SIG-M5 treated with dmso at 0.1 percent for 504 hours (cell line): ENCODE measurements around the gene SEC62.

Experiments
- DNase-seq: peaks from one replicate; lab custom pipeline; 2025; ENCODE audit not compliant: unreplicated experiment; lab: John Stamatoyannopoulos, UW

SEC62 gene

DNA sequence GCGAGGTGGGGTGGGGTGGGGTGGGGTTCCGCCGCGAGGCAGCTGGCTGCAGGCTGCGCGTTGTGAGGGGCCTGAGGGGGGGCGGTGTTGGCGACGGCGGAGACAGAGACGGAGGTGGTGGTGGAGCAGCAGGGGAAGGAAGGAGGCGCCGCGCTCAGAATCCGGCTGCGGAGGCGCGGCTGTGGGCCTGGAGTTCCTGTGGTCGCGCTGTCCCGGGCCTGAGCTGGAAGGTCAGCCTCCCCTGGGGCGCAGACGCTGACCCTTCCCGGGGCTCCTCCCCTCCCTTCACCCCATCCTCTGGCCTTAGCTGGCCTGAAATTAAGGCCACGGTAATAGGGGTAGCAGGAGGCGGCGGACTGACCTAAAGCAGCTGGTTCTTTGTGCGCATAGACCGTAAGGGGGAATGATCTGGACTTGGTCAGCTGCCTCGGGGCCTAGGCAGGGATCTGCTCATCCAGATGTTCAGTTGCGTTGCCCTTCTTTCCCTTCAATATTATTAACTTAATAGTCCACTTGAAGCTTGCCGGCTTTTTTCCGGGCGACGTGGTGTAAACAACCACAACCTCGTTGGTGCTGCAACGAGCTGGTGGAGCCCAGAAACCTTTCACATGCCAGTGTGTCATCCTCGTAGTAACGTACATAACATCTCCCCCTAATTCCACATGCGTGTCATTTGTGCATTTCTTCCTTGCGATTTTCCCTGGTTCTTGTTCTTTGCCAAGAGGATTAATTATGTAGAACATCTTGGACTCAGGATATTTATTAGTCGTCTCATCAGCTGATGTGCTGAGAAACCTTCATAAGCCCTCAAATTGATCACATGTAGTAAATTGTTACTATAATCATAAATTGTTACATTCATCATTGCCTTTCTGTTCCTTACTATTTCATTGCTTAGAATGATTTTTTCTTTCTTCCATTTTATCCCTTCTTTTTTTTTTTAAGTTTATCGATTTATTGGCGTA is 626 bp downstream of the SEC62 start:
- peak; percentile 58 for DNase-seq

DNA sequence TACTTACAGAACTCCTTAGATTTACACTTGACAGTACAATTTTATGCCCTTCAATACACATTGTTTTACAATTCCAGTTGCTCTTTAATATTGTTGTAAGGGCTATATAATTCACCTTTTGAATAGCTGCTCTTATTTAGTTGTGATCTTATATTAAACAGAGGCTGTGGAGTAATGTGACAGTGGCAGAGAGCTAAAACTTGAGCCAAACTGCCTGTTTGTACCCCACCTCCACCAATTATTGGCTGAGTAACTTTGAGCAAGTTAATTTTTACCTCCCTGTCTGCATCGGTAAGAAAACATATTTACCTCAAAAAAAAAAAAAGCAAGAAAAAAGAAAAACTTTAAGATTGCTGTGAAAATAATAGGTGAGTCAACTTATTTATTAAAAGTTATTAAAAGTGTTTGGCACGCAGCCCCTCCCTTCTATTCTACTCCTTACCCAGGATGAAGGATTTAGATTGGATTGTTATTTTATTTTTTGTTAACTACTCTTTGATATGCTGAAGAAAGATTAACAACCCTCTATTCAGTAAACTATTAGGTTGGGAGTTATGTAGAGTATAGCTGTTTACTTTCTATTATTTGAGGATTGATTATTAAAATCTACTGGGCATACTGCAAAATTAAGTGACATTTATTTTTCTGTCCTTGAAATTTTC is 1.7 kb downstream of the SEC62 start:
- DNase-seq = no peak

DNA sequence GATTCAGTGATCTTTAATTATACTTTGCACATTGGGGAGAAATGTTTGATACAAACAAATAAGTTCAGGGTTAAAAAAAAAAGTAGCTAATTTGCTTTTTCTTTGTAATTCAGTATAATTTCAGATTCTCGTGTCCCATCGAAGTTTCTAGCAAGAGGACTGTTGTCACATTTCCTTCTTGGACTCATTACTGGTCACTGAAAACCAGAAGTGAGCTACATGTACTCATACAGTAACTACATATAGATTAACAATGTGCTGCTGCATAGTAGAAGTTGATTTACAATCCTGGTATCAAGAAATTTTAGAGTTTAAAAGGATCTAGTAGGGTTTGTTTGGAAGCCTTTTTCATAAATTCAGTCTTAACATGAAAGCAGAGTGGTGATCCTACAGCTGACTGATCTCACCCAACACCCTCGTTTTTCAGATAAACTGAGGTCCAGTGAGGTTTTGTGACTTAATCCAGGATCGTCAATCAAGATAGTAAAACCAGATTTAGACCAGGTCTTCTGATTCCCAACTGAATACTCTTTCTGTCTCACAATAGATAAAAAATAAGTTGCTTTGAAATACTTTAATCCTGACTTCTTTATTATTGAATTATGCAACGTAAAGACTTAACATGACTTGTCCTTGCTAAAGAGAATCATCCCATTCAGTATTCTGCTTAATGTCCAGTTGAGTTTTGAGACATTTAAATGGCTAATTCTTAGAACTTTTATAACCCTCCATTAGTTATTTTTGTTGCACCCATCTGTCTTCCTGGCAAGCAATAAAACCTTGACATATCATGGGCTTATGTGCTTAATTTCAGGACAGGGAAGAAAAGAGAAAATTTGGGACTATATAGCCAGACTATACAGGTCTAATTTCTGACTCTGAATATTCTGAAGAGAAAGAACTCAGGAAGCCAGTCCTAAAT is 2.8 kb downstream of the SEC62 start:
- DNase-seq = peak; percentile 17

DNA sequence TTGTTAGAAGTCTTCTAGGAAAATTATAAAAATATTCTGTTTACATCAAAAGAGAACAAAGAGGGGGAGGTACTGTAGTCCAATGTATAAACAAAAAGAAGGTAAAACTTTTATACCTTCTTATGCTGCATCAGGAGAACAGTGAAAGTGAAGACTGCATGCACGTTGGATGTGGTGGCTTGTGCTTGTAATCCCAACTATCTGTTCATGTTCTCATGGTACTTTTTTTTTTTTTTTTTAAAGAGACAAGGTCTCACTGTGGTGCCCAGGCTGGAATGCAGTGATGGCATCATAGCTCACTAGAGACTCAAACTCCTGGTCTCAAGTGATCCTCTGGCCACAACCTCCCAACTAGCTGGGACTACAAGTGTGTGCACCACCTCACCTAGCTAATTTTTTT is 4.2 kb downstream of the SEC62 start:
- no peak for DNase-seq

DNA sequence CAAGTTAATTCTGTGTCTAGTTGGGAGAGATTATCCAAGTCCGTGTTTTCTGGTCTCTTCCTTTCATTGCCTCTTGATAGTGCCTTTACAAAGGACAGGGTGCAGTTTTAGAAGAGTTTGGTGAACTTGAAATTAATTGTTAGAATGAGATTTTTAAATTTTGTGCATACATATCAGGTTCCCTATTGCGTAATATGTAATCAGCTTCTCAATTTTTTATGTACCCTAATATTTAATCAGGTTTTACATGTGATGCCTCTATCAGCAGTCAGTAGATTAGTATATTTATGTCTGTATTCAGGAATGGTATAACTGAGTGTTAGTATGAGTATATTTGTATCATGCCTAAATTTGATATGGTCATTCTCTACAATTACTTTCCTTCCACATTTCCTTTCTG is 4.9 kb downstream of the SEC62 start:
- DNase-seq = no peak

DNA sequence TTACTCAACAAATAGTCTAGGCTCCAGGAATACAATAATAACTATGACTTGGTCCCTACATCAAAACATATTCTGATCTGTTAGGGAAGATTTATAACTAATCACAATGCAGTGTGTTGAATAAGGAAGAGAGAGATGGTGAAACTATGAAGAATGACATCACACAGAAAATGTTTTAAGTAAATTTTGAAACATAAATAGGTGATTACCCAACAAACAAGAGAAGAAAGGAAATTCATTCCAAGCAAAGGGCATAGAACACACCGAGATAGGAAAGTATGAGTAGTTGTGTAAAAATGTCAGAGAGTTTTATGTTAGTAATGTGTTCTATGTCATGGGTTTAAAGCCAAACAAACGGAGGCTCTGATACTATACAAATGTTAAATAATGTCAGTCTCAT is 13.4 kb downstream of the SEC62 start:
- DNase-seq = peak; percentile 51

DNA sequence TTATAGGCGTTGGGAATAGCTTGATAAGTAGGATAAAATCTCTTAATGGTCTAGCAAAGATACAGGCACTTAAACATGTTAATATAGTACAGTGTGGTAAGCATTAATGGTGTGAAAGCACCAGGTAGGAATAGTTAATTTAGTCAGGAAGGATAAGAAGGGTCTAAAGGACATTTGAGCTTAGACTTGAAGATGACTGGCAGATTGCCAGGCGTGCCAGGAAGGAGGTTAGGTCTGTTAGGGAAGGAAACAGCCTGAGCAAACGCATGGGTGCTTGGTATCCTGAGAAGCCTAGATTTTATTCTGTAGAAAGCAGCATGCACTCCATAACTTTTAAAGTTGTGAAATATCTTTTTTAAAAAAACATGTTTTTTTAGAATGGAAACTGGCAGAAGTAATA is 17.7 kb downstream of the SEC62 start:
- DNase-seq = no peak

DNA sequence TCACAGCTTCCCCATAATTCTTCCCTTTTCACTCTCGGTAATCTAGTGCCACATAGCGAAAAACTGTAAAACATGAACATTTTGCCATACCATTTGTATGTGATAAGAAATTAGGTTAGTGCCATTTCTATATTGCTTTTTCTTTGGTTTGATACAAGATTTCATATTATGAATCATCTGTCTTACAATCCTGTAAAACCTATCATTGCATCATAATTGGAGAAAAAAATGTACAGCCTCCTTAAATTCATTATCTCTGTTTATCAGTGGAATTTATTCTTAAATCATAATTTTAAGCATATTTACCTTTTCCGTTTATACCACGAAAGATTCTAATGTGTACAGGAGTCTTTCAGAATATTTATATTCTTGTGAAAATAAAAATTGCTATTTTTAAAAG is 23.8 kb downstream of the SEC62 start:
- no peak for DNase-seq

DNA sequence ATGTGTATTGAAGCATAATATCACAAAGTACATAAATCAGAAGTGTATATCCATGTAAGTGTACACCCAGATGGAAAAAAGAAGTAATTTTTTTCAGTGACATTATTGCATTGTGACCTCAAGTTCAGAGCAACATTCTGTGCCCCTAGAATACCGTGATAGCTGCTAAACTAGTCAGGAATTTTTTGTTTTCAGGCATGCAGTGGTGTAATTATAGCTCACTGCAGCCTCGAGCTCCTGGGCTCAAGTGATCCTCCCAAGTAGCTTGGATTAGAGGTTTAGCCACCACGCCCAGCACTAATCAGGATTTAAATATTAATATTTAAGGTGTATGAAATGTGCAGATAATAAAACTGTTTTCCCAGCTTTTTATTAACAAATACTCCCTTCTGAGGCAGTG is 25.5 kb downstream of the SEC62 start:
- no peak for DNase-seq

DNA sequence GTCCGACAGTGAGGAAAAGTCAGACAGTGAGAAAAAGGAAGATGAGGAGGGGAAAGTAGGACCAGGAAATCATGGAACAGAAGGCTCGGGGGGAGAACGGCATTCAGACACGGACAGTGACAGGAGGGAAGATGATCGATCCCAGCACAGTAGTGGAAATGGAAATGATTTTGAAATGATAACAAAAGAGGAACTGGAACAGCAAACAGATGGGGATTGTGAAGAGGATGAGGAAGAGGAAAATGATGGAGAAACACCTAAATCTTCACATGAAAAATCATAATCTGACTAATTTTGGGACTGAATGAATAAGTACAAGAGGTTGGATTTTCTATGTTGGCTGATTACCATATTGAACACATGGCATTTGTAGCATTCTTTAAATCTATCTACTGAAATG is 26.2 kb downstream of the SEC62 start:
- DNase-seq = peak; percentile 33

DNA sequence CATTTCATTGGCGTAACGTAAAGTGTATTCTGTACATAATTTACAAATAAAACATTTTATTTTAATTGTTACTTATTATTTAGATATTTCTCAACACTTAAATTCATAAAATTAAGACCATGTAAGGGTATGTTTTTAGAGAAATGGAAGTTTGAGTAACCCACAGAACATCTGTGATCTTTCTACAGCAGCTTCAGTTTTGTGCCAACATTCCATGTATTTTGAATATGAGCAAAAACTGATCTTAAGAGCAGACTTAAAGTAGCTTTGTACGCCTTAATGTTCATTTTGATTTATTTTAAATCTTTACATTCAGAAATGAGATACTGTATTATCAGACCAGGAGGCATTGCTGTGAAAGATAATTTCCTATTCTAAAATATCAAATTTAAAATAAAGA is 27.2 kb downstream of the SEC62 start:
- no peak for DNase-seq

DNA sequence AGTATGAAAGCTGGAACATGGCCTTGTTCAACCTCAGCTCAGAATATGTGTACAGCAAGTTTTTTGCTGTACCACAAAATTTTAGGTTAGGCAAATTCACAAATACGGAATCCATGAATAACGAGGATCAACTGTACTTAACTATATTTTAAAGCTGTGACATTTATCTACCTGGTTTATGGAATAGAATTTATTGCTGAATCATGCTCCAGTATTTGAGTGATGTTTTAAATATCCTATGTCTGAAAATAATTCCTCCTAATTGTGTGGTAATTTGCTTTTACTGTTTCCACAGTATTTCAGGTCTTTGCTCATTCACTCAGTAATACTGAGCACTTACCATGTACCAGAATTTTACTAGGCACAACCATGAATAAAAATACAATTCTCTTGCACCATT is 29.5 kb downstream of the SEC62 start:
- DNase-seq = no peak

DNA sequence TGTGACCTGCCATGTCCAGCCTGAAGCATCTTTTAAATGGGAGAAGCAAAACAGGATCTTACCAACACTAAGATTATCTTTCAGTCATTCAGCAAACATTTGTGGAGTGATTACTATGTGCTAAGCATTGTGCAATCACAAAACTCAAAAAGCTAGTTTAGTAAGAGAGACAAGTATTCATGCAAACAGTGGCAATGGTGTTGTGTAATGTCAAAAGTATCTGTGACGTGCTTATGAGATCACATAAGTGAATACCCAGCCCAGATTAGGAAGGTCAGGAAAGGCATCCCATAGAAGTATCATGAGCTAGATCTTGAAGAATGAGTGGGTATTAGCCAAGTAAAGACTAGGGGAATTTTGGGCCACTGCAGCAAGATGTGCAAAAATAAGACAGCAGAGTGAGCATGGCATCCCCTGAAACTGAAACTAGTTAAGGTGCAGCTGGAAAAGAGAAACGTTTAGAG is 32.1 kb downstream of the SEC62 start:
- DNase-seq = peak; percentile 68

DNA sequence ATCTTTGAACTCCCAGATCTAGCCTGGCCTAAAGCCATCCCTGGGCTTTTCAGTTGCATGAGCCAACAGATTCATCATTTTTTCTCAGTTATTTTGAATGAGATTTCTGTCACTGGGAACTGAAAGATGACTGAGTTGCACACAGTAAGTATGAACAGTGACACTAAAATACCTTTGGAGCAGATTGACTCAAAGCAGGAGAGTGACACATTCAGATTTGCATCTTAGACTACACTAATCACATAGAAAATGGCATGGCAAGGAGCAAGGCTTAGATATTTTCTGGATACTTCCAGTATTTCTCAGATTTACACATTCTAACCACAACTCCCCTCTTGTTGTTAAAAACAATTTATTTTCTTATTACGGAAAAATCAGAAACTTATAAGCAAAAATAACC is 32.8 kb downstream of the SEC62 start:
- DNase-seq = no peak

DNA sequence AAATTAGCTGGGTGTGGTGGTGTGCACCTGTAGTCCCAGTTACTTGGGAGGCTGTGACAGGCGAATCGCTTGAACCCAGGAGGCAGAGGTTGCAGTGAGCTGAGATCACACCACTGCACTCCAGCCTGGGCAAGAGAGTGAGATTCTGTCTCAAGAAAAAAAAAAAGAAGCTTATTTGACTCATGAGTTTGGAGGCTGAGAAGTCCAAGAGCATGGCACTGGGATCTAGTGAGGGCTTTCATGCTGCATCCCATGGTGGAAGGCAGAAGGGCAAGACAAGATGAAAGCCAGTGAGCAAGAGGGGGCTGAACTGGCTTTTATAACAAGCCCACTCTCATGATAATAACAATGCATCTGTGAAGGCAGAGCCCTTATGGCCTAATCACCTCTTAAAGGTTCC is 33.4 kb downstream of the SEC62 start:
- no peak for DNase-seq

DNA sequence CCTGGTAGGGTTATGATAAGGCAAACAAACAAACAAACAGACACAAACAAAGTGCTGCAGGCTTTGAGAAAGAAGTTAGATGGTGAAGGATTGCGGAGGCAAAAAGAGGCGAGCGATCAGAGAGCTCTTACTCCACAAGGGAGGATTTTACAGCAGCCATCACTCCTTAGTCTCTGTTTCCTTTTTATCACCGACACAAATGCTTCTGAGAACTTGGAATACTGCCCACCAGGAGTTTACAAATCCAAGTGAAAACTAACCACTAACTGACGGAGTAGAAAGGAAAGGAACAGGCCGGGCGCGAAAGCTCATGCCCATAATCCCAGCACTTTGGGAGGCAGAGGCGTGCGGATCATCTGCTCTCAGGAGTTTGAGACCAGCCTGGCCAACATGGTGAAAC is 35.6 kb downstream of the SEC62 start:
- DNase-seq = no peak

DNA sequence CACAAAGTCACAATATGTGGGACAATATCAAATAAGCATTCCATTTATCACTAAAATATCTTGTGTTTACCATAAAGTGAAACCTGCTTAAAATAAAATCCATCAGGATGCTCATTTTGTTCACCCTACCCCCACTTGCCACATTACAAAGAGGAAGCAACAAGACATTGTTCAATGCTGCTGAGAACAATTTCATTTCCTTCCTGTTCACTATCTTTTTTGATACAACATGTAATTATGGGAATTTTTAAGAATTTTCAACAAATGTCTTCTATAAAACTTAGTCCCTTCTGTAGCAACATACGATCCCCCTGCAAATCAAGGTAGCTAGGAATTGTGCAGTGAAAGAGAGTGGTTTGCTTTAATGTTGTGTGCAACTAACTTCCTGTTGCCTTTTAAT is 36.3 kb downstream of the SEC62 start:
- DNase-seq = peak; percentile 55

DNA sequence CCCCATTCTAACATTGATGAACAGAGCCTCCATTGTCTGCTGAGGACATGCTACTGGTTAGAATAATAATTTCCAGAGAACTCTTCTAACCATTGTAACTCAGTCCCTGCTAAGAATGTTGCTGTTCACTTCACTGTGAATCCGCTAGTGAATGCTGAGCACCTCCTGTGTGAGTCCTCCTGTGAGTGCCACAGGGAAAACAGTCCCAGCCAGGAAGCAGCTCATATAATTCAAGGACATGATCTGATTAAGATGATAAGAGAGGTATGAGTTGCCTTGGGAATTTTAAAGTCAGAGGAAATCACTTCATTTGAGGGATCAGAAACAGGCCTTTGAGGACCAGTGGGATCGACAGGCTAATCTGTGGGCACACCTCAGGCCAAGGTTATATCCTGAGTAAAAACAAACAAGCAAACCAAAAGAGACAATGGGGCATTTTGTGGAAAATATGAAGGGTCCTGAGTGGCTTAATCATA is 37.3 kb downstream of the SEC62 start:
- no peak for DNase-seq

DNA sequence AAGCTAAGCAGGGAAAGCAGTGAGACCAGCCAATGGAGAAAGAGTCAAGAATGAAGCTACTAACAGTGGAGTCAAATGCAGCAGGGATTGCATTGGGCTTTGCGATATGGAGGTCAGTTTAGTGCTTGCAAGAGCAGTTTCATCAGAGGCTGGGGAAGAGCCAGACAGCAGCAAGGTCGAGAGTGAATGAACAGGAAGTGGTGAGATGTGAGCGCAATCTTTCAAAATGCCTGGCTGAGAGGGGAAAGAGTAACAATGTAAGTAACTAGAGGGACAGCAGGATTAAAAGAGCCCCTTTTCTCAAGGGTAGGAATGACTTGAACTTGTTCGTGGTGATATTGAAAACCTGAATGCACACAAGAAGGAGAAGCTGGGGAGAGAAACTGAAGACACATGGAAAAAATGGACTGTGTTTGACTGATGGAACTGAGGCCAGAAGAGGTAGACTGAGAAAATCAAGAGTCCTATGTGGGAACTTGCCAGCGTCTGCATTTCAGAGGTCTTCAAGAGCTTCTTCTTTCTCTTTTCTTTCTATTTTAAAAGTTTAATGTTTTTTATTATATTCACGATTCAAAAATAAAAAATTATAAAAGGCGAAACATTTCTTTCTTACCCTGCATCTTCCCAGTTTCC is 40.5 kb downstream of the SEC62 start:
- peak; percentile 97 for DNase-seq

DNA sequence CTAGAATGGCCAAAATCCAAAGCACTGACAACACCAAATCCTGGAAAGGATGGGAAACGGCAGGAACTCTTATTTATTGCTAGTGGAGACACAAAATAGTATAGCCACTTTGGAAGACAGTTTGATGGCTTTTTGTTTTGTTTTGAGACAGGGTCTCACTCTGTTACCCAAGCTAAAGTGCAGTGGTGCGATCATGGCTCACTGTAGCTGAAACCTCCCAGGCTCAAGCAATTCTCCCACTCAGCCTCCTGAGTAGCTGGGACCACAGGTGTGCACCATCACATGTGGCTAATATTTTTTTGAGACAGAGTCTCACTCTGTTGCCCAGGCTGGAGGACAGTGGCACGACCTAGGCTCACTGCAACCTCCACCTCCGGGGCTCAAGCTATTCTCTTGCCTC is 43.9 kb downstream of the SEC62 start:
- no peak for DNase-seq
